Stimulated activated CD4-positive, alpha-beta T cell treated with anti-CD3 and anti-CD28 coated beads, Interleukin-1b, Interleukin-23, amount 100 ng/mL, for 24 hours (primary cell): ENCODE results near the gene CD3D.
"Not testable (repeated sequence)": the region's sequence is repeated elsewhere in the genome, so short reads cannot be mapped to it uniquely, and the experiment has no call there.

Experiments
- DNase-seq, 4 experiments: peaks; one replicate each; pipeline ENCODE4 v3.0.0-alpha.2; 2020; ENCODE audit warnings: low read depth in 4 of 4, low spot score in 1 of 4

CD3D gene

GRCh38 chr11:118339281-118339961 lies 3.1 kb downstream of the CD3D start:
- DNase-seq: no peak

- peak; percentile 54 to 80 (median 68) for DNase-seq
Observed at GRCh38 chr11:118338637-118339061, 3.9 kb downstream of the CD3D start.

GRCh38 chr11:118334745-118335144 lies 7.8 kb downstream of the CD3D start:
- no peak for DNase-seq

GRCh38 chr11:118328745-118329144 lies 13.8 kb downstream of the CD3D start:
- DNase-seq: no peak

- no peak for DNase-seq
Observed at GRCh38 chr11:118325283-118325682, 17.2 kb downstream of the CD3D start.

GRCh38 chr11:118322721-118323120 lies 19.8 kb downstream of the CD3D start:
- DNase-seq: no peak

GRCh38 chr11:118321386-118322082 lies 21.0 kb downstream of the CD3D start:
- no peak for DNase-seq

GRCh38 chr11:118320515-118320914 lies 22.0 kb downstream of the CD3D start:
- DNase-seq: no peak

- DNase-seq: no peak
Observed at GRCh38 chr11:118319337-118319707, 23.2 kb downstream of the CD3D start.

- DNase-seq: no peak
Observed at GRCh38 chr11:118318581-118319336, 23.7 kb downstream of the CD3D start.

GRCh38 chr11:118318124-118318523 lies 24.4 kb downstream of the CD3D start:
- DNase-seq: no peak

- DNase-seq: no peak
Observed at GRCh38 chr11:118314988-118315411, 27.5 kb downstream of the CD3D start.

- DNase-seq: no peak
Observed at GRCh38 chr11:118313242-118313641, 29.3 kb downstream of the CD3D start.

- no peak for DNase-seq
Observed at GRCh38 chr11:118312328-118312727, 30.2 kb downstream of the CD3D start.

GRCh38 chr11:118311518-118311917 lies 31.0 kb downstream of the CD3D start:
- no peak for DNase-seq

GRCh38 chr11:118310781-118311485 lies 31.6 kb downstream of the CD3D start:
- DNase-seq: no peak

GRCh38 chr11:118310271-118310670 lies 32.2 kb downstream of the CD3D start:
- no peak for DNase-seq

GRCh38 chr11:118308995-118309528 lies 33.4 kb downstream of the CD3D start:
- DNase-seq: not testable (repeated sequence)

GRCh38 chr11:118306556-118306955 lies 35.9 kb downstream of the CD3D start:
- no peak for DNase-seq

- no peak for DNase-seq
Observed at GRCh38 chr11:118305726-118306125, 36.8 kb downstream of the CD3D start.
